Upper lobe of left lung (tissue), 6 donors: ENCODE results near the gene OPCML. TPM values are rescaled to one million over a fixed set of nuclear protein-coding genes. Genes with fewer than 3 reads are reported as not detected.

Experiments
- ATAC-seq, 2 donors: fragments of 200-7000 bp; cut with Tn5 transposase; one replicate each; pipeline ENCODE4 v1.9.1; 2022; ENCODE audit warnings: mild to moderate bottlenecking in 2 of 2, moderate library complexity in 2 of 2; ENCODE audit not compliant: low FRiP score in 2 of 2
- DNase-seq, 2 donors: peaks; one replicate each; pipeline ENCODE4 v3.0.0-alpha.2; 2019 to 2020
- H3K27ac ChIP-seq, 4 donors: fragments of 200-600 bp; sonication (generic); one replicate each; pipeline ENCODE4 v1.5.1; 2016 to 2019
- H3K27me3 ChIP-seq, 4 donors: fragments of 200-600 bp; sonication (generic); one replicate each; pipeline ENCODE4 v1.5.1; 2017 to 2019
- H3K36me3 ChIP-seq, 4 donors: fragments of 200-600 bp; sonication (generic); one replicate each; pipeline ENCODE4 v1.5.1; 2016 to 2019
- H3K4me1 ChIP-seq, 4 donors: fragments of 200-600 bp; sonication (generic); one replicate each; pipeline ENCODE4 v1.5.1; 2018 to 2019
- H3K4me3 ChIP-seq, 4 donors: fragments of 200-600 bp; sonication (generic); one replicate each; pipeline ENCODE4 v1.5.1; 2017 to 2019; ENCODE audit warnings: mild to moderate bottlenecking in 2 of 4, moderate library complexity in 1 of 4
- H3K9me3 ChIP-seq, 4 donors: fragments of 200-600 bp; sonication (generic); one replicate each; pipeline ENCODE4 v1.5.1; 2018 to 2019
- EP300 ChIP-seq, 4 donors: sonication (generic); formaldehyde crosslinking; IDR thresholded peaks; one replicate each; pipeline ENCODE4 v1.5.1; 2017; ENCODE audit warnings: antibody characterized with exemption in 4 of 4, control low read depth in 2 of 4
- POLR2A ChIP-seq, 4 donors: fragments of 450-650 bp; IDR thresholded peaks; one replicate each; pipeline ENCODE4 v1.5.1; 2016 to 2017; ENCODE audit warnings: antibody characterized with exemption in 4 of 4, mild to moderate bottlenecking in 2 of 4
- POLR2AphosphoS5 ChIP-seq, 2 donors: sonication (generic); formaldehyde crosslinking; IDR thresholded peaks; one replicate each; pipeline ENCODE4 v1.5.1; 2017; ENCODE audit warnings: antibody characterized with exemption in 2 of 2
- WGBS, 2 donors: methylation state at CpG; one replicate each; pipeline ENCODE4 v1.1.5; 2017 to 2018; 5-methylcytosine and 5-hydroxymethylcytosine counted together
- total RNA-seq, 6 donors: library from RNA; depleted of rRNA in 4 of 6; stranded (reverse); fragments of >200 nt in 4 of 6; gene quantifications; one replicate each; pipeline versions ENCODE4 v1.1.0 to v1.2.1, GENCODE V29; 2016 to 2021
- TF ChIP-seq, protein P1 (sequence below), 6 experiments: fragments of 450-650 bp in 4 of 6; fragments of 200-600 bp in 2 of 6; sonication (generic) in 2 of 6; IDR thresholded peaks; one replicate each; pipeline ENCODE4 v1.5.1; 2016 to 2019; ENCODE audit warnings: antibody characterized with exemption in 6 of 6
- donor health status: DM: no; HTN: no; CAD: no; lungs with moderate emphysema.
- donor health status: DM: no; HTN: yes; CAD: no; lungs with severe emphysema.

Gene OPCML
- total RNA-seq, 6 donors from 2014 or later: 0.10 TPM; not detected in 5

GRCh38 chr11:133547808-133548494 is 15.7 kb upstream of the OPCML start:
- no peak for ATAC-seq
- TF ChIP-seq EP300 (IDR thresholded peaks at IDR 0.05): no peak
- no peak for TF ChIP-seq POLR2A (IDR thresholded peaks at IDR 0.05)
- no peak for TF ChIP-seq POLR2AphosphoS5 (IDR thresholded peaks at IDR 0.05)
- TF ChIP-seq, protein P1, sequence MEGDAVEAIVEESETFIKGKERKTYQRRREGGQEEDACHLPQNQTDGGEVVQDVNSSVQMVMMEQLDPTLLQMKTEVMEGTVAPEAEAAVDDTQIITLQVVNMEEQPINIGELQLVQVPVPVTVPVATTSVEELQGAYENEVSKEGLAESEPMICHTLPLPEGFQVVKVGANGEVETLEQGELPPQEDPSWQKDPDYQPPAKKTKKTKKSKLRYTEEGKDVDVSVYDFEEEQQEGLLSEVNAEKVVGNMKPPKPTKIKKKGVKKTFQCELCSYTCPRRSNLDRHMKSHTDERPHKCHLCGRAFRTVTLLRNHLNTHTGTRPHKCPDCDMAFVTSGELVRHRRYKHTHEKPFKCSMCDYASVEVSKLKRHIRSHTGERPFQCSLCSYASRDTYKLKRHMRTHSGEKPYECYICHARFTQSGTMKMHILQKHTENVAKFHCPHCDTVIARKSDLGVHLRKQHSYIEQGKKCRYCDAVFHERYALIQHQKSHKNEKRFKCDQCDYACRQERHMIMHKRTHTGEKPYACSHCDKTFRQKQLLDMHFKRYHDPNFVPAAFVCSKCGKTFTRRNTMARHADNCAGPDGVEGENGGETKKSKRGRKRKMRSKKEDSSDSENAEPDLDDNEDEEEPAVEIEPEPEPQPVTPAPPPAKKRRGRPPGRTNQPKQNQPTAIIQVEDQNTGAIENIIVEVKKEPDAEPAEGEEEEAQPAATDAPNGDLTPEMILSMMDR (IDR thresholded peaks at IDR 0.05): no peak

DNA sequence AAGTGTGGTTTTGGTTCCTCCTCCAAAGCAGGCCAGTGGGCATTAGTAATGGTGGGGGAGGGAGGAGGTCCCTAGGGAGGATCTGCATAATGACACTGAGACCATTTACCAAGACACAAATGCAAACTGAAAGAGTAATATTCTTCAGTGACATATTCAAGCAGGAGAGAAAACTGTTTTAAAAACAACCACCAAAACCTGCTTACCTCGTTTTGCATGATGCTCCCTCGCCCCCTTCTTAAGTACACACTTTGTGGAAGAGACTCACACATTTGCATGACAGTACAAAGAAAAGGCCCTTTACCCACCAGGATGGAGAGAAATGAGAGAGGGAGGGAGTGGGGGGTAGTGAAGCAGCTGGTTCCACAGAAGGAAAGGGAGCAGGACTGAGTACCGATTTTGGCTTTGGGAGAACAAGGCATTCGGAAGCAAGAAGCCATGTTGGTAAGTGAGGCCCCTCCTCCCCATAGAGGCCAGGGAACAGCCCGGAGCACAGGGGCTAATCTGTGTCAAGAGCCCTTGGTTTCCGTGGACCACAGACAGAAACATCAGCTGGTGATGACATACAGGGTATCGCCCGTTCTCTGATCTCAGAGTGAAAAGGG is 13.0 kb upstream of the OPCML start:
- DNase-seq (no peak), ATAC-seq (no peak)
- Histone ChIP-seq H3K36me3 (no peaks in the 10 kb centered on the region), H3K27ac (no peak overlapping the region), H3K27me3 (no peaks in the 10 kb centered on the region), H3K4me3 (no peak overlapping the region), H3K9me3 (no peaks in the 10 kb centered on the region), H3K4me1 (no peaks in the 10 kb centered on the region)
- WGBS, 2 donors: 61 to 66% methylated on average over 7 to 8 of the region's 8 CpGs
- TF ChIP-seq, protein P1 (IDR thresholded peaks at IDR 0.05): no peak
- no peak for TF ChIP-seq POLR2AphosphoS5 (IDR thresholded peaks at IDR 0.05)
- TF ChIP-seq EP300 (IDR thresholded peaks at IDR 0.05): no peak
- TF ChIP-seq POLR2A (IDR thresholded peaks at IDR 0.05): no peak

More at GRCh38 chr11:133547808-133548494, 15.7 kb upstream of the OPCML start:
- Histone ChIP-seq H3K27me3 (no peaks in the 10 kb centered on the region), H3K4me3 (no peak overlapping the region), H3K36me3 (no peaks in the 10 kb centered on the region), H3K27ac (no peak overlapping the region), H3K9me3 (no peaks in the 10 kb centered on the region), H3K4me1 (no peaks in the 10 kb centered on the region)
- DNase-seq: no peak
- 72 to 79% methylated on average over 12 of the region's 12 CpGs for WGBS, 2 donors

- Histone ChIP-seq H3K9me3 (no peaks in the 10 kb centered on the region), H3K27me3 (no peaks in the 10 kb centered on the region), H3K27ac (no peak overlapping the region), H3K36me3 (no peaks in the 10 kb centered on the region), H3K4me3 (no peak overlapping the region), H3K4me1 (no peaks in the 10 kb centered on the region)
- WGBS, 2 donors: 53 to 68% methylated on average over 7 of the region's 7 CpGs
- ATAC-seq: no peak
- no peak for TF ChIP-seq POLR2A (IDR thresholded peaks at IDR 0.05)
- TF ChIP-seq POLR2AphosphoS5 (IDR thresholded peaks at IDR 0.05): no peak
- no peak for TF ChIP-seq EP300 (IDR thresholded peaks at IDR 0.05)
- TF ChIP-seq, protein P1 (IDR thresholded peaks at IDR 0.05): no peak
- peak in 1 of 2 donors; percentile 48 for DNase-seq
Observed at GRCh38 chr11:133541720-133542095, 9.4 kb upstream of the OPCML start.

GRCh38 chr11:133541021-133541719 is 8.9 kb upstream of the OPCML start:
- WGBS, 2 donors: 55 to 68% methylated on average over 10 of the region's 10 CpGs
- ATAC-seq: no peak
- Histone ChIP-seq H3K36me3 (no peaks in the 10 kb centered on the region), H3K4me1 (no peaks in the 10 kb centered on the region), H3K9me3 (no peaks in the 10 kb centered on the region), H3K27ac (no peak overlapping the region), H3K4me3 (no peak overlapping the region), H3K27me3 (no peaks in the 10 kb centered on the region)
- DNase-seq: no peak
- TF ChIP-seq, protein P1 (IDR thresholded peaks at IDR 0.05): no peak
- TF ChIP-seq EP300 (IDR thresholded peaks at IDR 0.05) (no peak), POLR2AphosphoS5 (IDR thresholded peaks at IDR 0.05) (no peak), POLR2A (IDR thresholded peaks at IDR 0.05) (no peak)
